ENCODE data around the gene NCAM2. TPM values are rescaled to one million over a fixed set of nuclear protein-coding genes. Genes with fewer than 3 reads are reported as not detected.

The NCAM2 gene
- total RNA-seq, 1 donor from 2014 or later = not detected

DNA sequence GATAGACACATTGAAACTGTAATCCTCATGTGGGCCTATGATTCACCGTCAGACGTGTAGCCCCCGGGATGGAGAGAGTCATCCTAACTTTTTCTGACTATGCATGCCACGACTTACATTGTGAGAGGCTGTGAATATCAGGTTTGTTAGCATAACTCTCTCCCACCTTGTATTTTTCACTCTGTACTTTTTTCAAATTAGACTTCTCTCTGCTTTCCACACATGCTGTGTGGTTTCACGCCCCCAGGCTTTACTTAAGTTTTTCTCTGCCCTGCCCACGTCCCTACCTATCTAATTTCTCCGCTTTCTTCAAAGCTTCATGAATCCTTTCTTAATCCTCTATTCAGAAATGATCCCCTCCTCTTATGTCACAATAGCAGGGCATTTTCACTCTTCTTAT is 3.4 kb upstream of the NCAM2 start:
- TF ChIP-seq CTCF (conservative IDR thresholded peaks at IDR 0.05; ENCODE audit: low read depth, low read length) = no peak
- no peak overlapping the region for H3K4me3 ChIP-seq (ENCODE audit: low read depth, low read length)
- DNase-seq (ENCODE audit: low read depth) = no peak

GRCh38 chr21:20996421-20997310 is 1.5 kb upstream of the NCAM2 start:
- H3K4me3 ChIP-seq (ENCODE audit: low read depth, low read length) = no peak overlapping the region
- no peak for DNase-seq (ENCODE audit: low read depth)
- no peak for TF ChIP-seq CTCF (conservative IDR thresholded peaks at IDR 0.05; ENCODE audit: low read depth, low read length)

DNA sequence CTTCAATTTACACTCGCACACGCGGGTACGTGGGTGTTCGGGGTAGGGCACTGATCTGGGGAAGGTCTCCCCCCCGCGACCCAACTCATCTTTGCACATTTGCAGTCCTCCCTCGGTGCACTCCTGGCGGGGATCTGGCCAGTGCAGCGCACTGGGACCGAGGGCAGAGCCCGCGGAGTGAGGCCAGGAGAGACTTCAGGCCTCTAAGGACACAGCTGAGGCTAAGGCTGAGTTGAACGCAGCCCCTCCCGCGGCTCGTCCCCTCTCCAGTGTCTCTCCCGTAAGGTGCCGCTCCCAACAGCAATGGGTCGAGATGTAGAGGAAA is 936 bp upstream of the NCAM2 start:
- no peak for TF ChIP-seq CTCF (conservative IDR thresholded peaks at IDR 0.05; ENCODE audit: low read depth, low read length)
- DNase-seq (ENCODE audit: low read depth) = no peak
- H3K4me3 ChIP-seq (ENCODE audit: low read depth, low read length) = no peak overlapping the region

- H3K4me3 ChIP-seq (ENCODE audit: low read depth, low read length) = peak overlapping the region; percentile 51
- DNase-seq (ENCODE audit: low read depth) = no peak
- TF ChIP-seq CTCF (conservative IDR thresholded peaks at IDR 0.05; ENCODE audit: low read depth, low read length) = no peak
Observed at GRCh38 chr21:20998456-20998789, 214 bp downstream of the NCAM2 start.

DNA sequence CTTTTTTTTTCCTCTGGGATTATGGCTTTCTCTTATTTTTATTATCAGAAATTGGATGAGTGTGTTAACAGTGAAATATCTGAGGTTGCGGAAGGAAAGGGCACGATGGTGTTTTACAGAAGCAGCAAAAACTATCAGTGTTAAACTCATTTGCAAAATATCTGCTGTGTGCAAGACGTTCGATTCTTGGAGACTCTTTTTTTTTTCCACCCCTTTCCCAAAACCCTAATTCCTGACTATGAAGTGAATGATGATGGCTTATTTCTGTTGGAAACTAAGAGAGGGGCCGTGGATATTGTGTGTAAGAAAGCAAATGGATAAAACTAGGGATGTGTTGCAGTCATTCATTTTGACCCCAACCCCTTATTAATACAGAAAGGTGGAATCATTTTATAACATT is 677 bp downstream of the NCAM2 start:
- no peak for DNase-seq (ENCODE audit: low read depth)
- TF ChIP-seq CTCF (conservative IDR thresholded peaks at IDR 0.05; ENCODE audit: low read depth, low read length) = no peak
- peak overlapping the region; percentile 51 for H3K4me3 ChIP-seq (ENCODE audit: low read depth, low read length)

DNA sequence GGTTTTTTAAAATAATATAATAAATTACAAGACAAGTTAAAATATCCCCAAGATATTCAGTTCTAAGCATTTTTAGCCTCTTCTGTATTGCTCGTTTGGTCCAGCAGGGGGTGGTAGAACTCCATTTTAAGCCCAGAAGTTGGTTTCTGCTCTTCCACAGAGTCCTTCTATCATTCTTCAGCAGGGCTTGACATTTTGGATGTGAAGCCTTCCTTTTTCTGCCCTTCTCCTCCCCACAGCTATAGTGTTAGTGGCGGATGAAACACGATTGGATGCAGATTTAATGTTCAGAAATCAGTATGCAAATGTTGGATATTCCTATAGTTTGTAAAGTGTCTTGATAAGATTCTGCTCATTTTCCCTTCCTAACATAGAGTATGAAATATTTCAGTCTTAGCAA is 1.4 kb downstream of the NCAM2 start:
- no peak for DNase-seq (ENCODE audit: low read depth)
- TF ChIP-seq CTCF (conservative IDR thresholded peaks at IDR 0.05; ENCODE audit: low read depth, low read length) = peak; percentile 81
- no peak overlapping the region for H3K4me3 ChIP-seq (ENCODE audit: low read depth, low read length)

GRCh38 chr21:21000591-21001175 is 2.5 kb downstream of the NCAM2 start:
- H3K4me3 ChIP-seq (ENCODE audit: low read depth, low read length) = no peak overlapping the region
- no peak for TF ChIP-seq CTCF (conservative IDR thresholded peaks at IDR 0.05; ENCODE audit: low read depth, low read length)
- DNase-seq (ENCODE audit: low read depth) = no peak
